GM12874 (cell line): Measurements from ENCODE around the gene TNS3.

Source experiments
- CTCF ChIP-seq: IDR thresholded peaks from 2 replicates; pipeline ENCODE4 v1.5.1; 2011; ENCODE audit warnings: low read depth, mild to moderate bottlenecking, control low read depth, low read length, moderate library complexity; ENCODE audit not compliant: insufficient read depth

TNS3 gene

DNA sequence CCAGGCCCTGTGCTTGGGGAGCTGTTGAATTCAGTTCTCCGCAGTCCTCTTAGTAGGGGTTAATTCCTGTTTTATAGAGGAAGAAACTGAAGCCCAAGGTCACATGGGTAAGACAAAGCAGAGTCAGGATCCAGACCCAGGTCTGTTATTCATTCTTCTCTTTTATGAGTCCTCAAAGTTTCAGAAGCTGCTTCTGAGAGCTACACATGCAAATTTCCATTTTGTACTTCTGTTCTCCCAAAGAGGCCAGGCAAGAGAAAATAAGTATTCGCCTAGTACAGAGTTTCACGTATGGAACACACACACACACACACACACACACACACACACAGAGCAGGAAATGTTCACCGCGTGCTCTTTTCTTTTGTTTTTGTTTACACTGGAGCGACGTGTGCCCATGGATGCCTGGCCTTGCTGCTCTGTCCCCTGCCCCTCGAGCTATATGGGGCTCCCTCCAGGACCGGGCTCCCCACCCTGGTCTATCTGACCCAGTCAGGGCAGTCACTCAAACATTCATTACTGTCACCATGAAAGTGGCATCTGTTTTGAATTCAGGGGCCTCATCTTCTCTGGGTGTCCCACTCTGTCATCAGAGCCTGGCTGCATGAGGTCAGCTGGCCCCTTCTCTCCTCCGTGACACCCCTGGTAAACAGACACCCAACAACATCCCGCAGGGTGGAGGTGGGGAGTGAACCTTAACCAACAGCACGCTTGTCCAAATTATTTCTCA is 84.4 kb downstream of the TNS3 start:
- no peak for TF ChIP-seq CTCF

- TF ChIP-seq CTCF, result no peak
Observed at GRCh38 chr7:47496666-47497065, 85.2 kb downstream of the TNS3 start.

DNA sequence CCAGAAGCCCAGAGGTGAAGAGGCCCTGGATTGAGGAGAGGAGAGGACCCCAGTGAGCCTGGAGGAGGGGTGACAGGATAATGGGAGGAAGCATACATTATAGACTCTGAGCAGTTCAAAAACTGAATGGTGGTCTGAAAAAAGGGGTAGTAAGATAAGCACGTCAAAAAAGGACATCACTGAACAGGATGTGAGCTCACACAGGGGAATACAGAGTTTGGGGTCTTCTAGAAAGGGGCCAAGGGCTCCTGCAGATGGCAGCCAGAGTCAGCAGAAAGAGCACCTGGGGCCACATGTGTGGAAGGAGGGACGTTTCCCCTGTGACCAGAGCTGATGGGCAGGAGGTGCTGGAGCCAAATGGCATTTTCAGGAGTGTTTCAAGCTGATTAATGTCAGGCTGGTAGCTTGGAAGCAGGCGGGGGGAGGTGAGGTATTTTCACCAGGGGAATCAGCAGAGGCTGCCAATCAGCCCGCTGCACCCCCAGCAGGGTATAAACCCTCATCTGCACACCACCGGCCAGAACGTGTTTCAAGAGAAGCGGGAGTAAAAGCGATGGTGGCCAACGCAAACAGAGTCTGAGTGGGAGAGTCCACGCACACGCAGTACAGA is 85.8 kb downstream of the TNS3 start:
- TF ChIP-seq CTCF, result no peak

DNA sequence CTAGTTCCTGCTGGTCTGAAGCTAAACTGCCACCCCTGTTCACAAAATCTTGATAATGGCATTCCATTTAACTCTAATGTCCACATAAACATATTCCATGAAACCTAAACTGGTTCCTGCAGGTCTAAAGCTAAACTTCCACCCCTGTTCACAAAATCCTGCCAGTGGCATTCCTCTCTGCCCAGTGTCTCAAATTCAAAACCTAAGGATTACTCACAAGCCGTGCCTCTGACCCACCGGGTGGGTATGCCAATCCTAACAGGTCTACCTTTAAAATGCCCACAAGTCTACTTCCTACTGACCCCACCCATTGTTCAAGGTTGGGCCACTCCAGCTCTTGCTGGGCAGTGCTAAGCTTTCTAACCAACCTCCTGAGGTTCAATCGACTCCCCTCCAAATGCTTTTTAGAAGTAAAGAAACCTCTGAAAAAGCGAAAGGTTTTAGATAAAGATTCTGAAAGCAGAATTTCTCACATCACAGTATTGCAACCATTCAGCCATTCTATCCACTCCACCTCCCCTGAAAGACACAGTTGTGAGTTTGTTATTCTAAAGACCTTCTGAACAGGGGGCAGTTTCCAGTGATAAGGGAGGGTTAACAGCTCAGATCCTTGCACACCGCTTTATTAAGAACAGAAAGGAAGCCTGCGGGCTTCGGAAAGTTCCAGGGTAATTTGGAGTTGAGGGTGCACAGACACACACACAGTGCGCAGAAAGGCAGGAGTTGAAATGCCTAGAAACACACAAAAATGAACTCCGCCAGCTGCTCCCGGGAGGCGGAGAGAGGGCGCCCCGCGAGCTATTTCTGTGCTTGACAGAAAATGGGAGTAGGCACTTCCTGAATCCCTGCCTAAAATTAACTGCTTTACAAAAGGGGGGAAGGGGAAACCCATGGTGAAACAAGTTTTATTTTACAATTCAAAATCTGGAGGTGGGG is 87.7 kb downstream of the TNS3 start:
- TF ChIP-seq CTCF, result no peak

GRCh38 chr7:47492716-47493325 is 89.1 kb downstream of the TNS3 start:
- TF ChIP-seq CTCF, result no peak

GRCh38 chr7:47490501-47491265 is 91.2 kb downstream of the TNS3 start:
- TF ChIP-seq CTCF, result no peak
